ENCODE results near the gene SIVA1.

The SIVA1 gene

GRCh38 chr14:104734601-104734990 is 18.4 kb upstream of the SIVA1 start:
- Histone ChIP-seq H3K4me2 (ENCODE audit: low read depth, low read length, poor library complexity, severe bottlenecking) (no peak overlapping the region), H3K9me3 (ENCODE audit: insufficient read depth, low read depth, low read length) (no peaks in the 10 kb centered on the region), H2AFZ (ENCODE audit: low read length) (no peak overlapping the region), H3F3A (ENCODE audit: low read depth) (no peaks in the 10 kb centered on the region), H3K9me2 (replicated peaks; ENCODE audit: low read depth, low read length) (no peaks in the 10 kb centered on the region), H4K20me1 (ENCODE audit: insufficient read depth, low read length, poor library complexity, severe bottlenecking) (no peaks in the 10 kb centered on the region), H3K4me1 (ENCODE audit: insufficient read depth, low read length, poor library complexity, severe bottlenecking) (no peaks in the 10 kb centered on the region), H3K4me3 (ENCODE audit: low read length, poor library complexity, severe bottlenecking) (no peak overlapping the region), H3K36me3 (ENCODE audit: insufficient read depth, low read length) (no peaks in the 10 kb centered on the region), H3K9ac (ENCODE audit: low read depth, low read length, poor library complexity, severe bottlenecking) (no peak overlapping the region), H3K79me2 (ENCODE audit: insufficient read depth, low read length) (no peaks in the 10 kb centered on the region), H3K27me3 (ENCODE audit: insufficient read depth, low read length, poor library complexity, severe bottlenecking) (no peaks in the 10 kb centered on the region)
- TF ChIP-seq EZH2phosphoT487 (IDR thresholded peaks at IDR 0.05; ENCODE audit: borderline replicate concordance) (no peak), CTCF (conservative IDR thresholded peaks at IDR 0.05; ENCODE audit: low read length) (no peak)

- Histone ChIP-seq H4K20me1 (ENCODE audit: insufficient read depth, low read length, poor library complexity, severe bottlenecking) (no peaks in the 10 kb centered on the region), H3F3A (ENCODE audit: low read depth) (no peaks in the 10 kb centered on the region), H3K9ac (ENCODE audit: low read depth, low read length, poor library complexity, severe bottlenecking) (no peak overlapping the region), H3K9me3 (ENCODE audit: insufficient read depth, low read depth, low read length) (no peaks in the 10 kb centered on the region), H3K4me1 (ENCODE audit: insufficient read depth, low read length, poor library complexity, severe bottlenecking) (no peaks in the 10 kb centered on the region), H2AFZ (ENCODE audit: low read length) (no peak overlapping the region), H3K4me2 (ENCODE audit: low read depth, low read length, poor library complexity, severe bottlenecking) (no peak overlapping the region), H3K27me3 (ENCODE audit: insufficient read depth, low read length, poor library complexity, severe bottlenecking) (no peaks in the 10 kb centered on the region), H3K4me3 (ENCODE audit: low read length, poor library complexity, severe bottlenecking) (no peak overlapping the region), H3K9me2 (replicated peaks; ENCODE audit: low read depth, low read length) (no peaks in the 10 kb centered on the region), H3K36me3 (ENCODE audit: insufficient read depth, low read length) (no peaks in the 10 kb centered on the region), H3K79me2 (ENCODE audit: insufficient read depth, low read length) (no peaks in the 10 kb centered on the region)
- TF ChIP-seq EZH2phosphoT487 (IDR thresholded peaks at IDR 0.05; ENCODE audit: borderline replicate concordance) (no peak), CTCF (conservative IDR thresholded peaks at IDR 0.05; ENCODE audit: low read length) (no peak)
These were observed 17.8 kb upstream of the SIVA1 start for GRCh38 chr14:104734991-104735779.

GRCh38 chr14:104735830-104736642 is 16.9 kb upstream of the SIVA1 start:
- Histone ChIP-seq H3K36me3 (ENCODE audit: insufficient read depth, low read length) (no peaks in the 10 kb centered on the region), H3K4me3 (ENCODE audit: low read length, poor library complexity, severe bottlenecking) (no peak overlapping the region), H3K4me1 (ENCODE audit: insufficient read depth, low read length, poor library complexity, severe bottlenecking) (no peaks in the 10 kb centered on the region), H3K9me2 (replicated peaks; ENCODE audit: low read depth, low read length) (no peaks in the 10 kb centered on the region), H3K27me3 (ENCODE audit: insufficient read depth, low read length, poor library complexity, severe bottlenecking) (no peaks in the 10 kb centered on the region), H3F3A (ENCODE audit: low read depth) (no peaks in the 10 kb centered on the region), H2AFZ (ENCODE audit: low read length) (no peak overlapping the region), H3K9ac (ENCODE audit: low read depth, low read length, poor library complexity, severe bottlenecking) (no peak overlapping the region), H3K4me2 (ENCODE audit: low read depth, low read length, poor library complexity, severe bottlenecking) (no peak overlapping the region), H4K20me1 (ENCODE audit: insufficient read depth, low read length, poor library complexity, severe bottlenecking) (no peaks in the 10 kb centered on the region), H3K79me2 (ENCODE audit: insufficient read depth, low read length) (no peaks in the 10 kb centered on the region), H3K9me3 (ENCODE audit: insufficient read depth, low read depth, low read length) (no peaks in the 10 kb centered on the region)
- no peak for TF ChIP-seq EZH2phosphoT487 (IDR thresholded peaks at IDR 0.05; ENCODE audit: borderline replicate concordance)
- TF ChIP-seq CTCF (conservative IDR thresholded peaks at IDR 0.05; ENCODE audit: low read length) = no peak
